ENCODE measurements around the gene FOXF1.

Gene FOXF1

GRCh38 chr16:86511317-86512161 lies 1.2 kb downstream of the FOXF1 start:
- Histone ChIP-seq H3K9me3 (ENCODE audit: insufficient read depth, low read length, severe bottlenecking) (no peaks in the 10 kb centered on the region), H3K9ac (ENCODE audit: low read depth, low read length) (no peak overlapping the region), H3K4me1 (ENCODE audit: insufficient read depth, low read length) (no peaks in the 10 kb centered on the region), H3K79me2 (ENCODE audit: insufficient read depth, low read length) (no peaks in the 10 kb centered on the region), H3K27me3 (ENCODE audit: insufficient read depth, low read length, poor library complexity) (no peaks in the 10 kb centered on the region), H3K4me2 (ENCODE audit: insufficient read depth, low read length) (no peak overlapping the region), H3K4me3 (ENCODE audit: low read depth in 1 of 2, low read length in 2 of 2) (no peak overlapping the region), H4K20me1 (ENCODE audit: insufficient read depth, low read length) (no peaks in the 10 kb centered on the region), H3K36me3 (ENCODE audit: insufficient read depth, low read length) (no peaks in the 10 kb centered on the region), H3K27ac (ENCODE audit: low read length) (no peak overlapping the region), H2AFZ (ENCODE audit: low read depth, low read length) (no peak overlapping the region)
- no peak for ATAC-seq (ENCODE audit: insufficient read depth, low read depth)
- no peak for DNase-seq
- no peak for TF ChIP-seq CTCF (IDR thresholded peaks at IDR 0.05; ENCODE audit: borderline replicate concordance, extremely low read depth, low read length, poor library complexity, severe bottlenecking)
- no peak for TF ChIP-seq EZH2 (IDR thresholded peaks at IDR 0.05; ENCODE audit: borderline replicate concordance, low read depth, low read length, severe bottlenecking)

GRCh38 chr16:86512301-86512859 lies 2.1 kb downstream of the FOXF1 start:
- no peak overlapping the region for H3K4me2 ChIP-seq (ENCODE audit: insufficient read depth, low read length)
- no peak for TF ChIP-seq CTCF (IDR thresholded peaks at IDR 0.05; ENCODE audit: borderline replicate concordance, extremely low read depth, low read length, poor library complexity, severe bottlenecking)
- TF ChIP-seq EZH2 (IDR thresholded peaks at IDR 0.05; ENCODE audit: borderline replicate concordance, low read depth, low read length, severe bottlenecking) = no peak
- H2AFZ ChIP-seq (ENCODE audit: low read depth, low read length) = no peak overlapping the region
- H3K27me3 ChIP-seq (ENCODE audit: insufficient read depth, low read length, poor library complexity) = no peaks in the 10 kb centered on the region
- DNase-seq (no peak), ATAC-seq (ENCODE audit: insufficient read depth, low read depth) (no peak)
- H3K9ac ChIP-seq (ENCODE audit: low read depth, low read length) = no peak overlapping the region
- H4K20me1 ChIP-seq (ENCODE audit: insufficient read depth, low read length) = no peaks in the 10 kb centered on the region
- H3K27ac ChIP-seq (ENCODE audit: low read length) = no peak overlapping the region
- no peaks in the 10 kb centered on the region for H3K9me3 ChIP-seq (ENCODE audit: insufficient read depth, low read length, severe bottlenecking)
- H3K4me1 ChIP-seq (ENCODE audit: insufficient read depth, low read length) = no peaks in the 10 kb centered on the region
- H3K79me2 ChIP-seq (ENCODE audit: insufficient read depth, low read length) = no peaks in the 10 kb centered on the region
- no peaks in the 10 kb centered on the region for H3K36me3 ChIP-seq (ENCODE audit: insufficient read depth, low read length)
- no peak overlapping the region for H3K4me3 ChIP-seq (ENCODE audit: low read depth in 1 of 2, low read length in 2 of 2)

GRCh38 chr16:86512860-86513470 lies 2.6 kb downstream of the FOXF1 start:
- no peak overlapping the region for H3K9ac ChIP-seq (ENCODE audit: low read depth, low read length)
- H3K27ac ChIP-seq (ENCODE audit: low read length) = no peak overlapping the region
- no peak for TF ChIP-seq EZH2 (IDR thresholded peaks at IDR 0.05; ENCODE audit: borderline replicate concordance, low read depth, low read length, severe bottlenecking)
- TF ChIP-seq CTCF (IDR thresholded peaks at IDR 0.05; ENCODE audit: borderline replicate concordance, extremely low read depth, low read length, poor library complexity, severe bottlenecking) = no peak
- no peaks in the 10 kb centered on the region for H3K9me3 ChIP-seq (ENCODE audit: insufficient read depth, low read length, severe bottlenecking)
- H3K79me2 ChIP-seq (ENCODE audit: insufficient read depth, low read length) = no peaks in the 10 kb centered on the region
- H3K36me3 ChIP-seq (ENCODE audit: insufficient read depth, low read length) = no peaks in the 10 kb centered on the region
- H2AFZ ChIP-seq (ENCODE audit: low read depth, low read length) = no peak overlapping the region
- DNase-seq (no peak), ATAC-seq (ENCODE audit: insufficient read depth, low read depth) (no peak)
- no peak overlapping the region for H3K4me2 ChIP-seq (ENCODE audit: insufficient read depth, low read length)
- H3K27me3 ChIP-seq (ENCODE audit: insufficient read depth, low read length, poor library complexity) = no peaks in the 10 kb centered on the region
- H3K4me3 ChIP-seq (ENCODE audit: low read depth in 1 of 2, low read length in 2 of 2) = no peak overlapping the region
- H3K4me1 ChIP-seq (ENCODE audit: insufficient read depth, low read length) = no peaks in the 10 kb centered on the region
- no peaks in the 10 kb centered on the region for H4K20me1 ChIP-seq (ENCODE audit: insufficient read depth, low read length)
